ENCODE data around the gene RPH3AL.

Gene RPH3AL

GRCh38 chr17:386141-386876, 33.7 kb upstream of the RPH3AL start:
- Histone ChIP-seq H3K27me3 (ENCODE audit: insufficient read depth, low read depth, severe bottlenecking) (no peaks in the 10 kb centered on the region), H3K4me3 (ENCODE audit: low read depth, low read length) (no peak overlapping the region), H3K36me3 (no peaks in the 10 kb centered on the region), H3K27ac (no peak overlapping the region; the same call in 1 of the 2 replicates), H3K9me3 (ENCODE audit: severe bottlenecking) (no peaks in the 10 kb centered on the region)
- peak; percentile 85 for DNase-seq
- TF ChIP-seq, protein P1, sequence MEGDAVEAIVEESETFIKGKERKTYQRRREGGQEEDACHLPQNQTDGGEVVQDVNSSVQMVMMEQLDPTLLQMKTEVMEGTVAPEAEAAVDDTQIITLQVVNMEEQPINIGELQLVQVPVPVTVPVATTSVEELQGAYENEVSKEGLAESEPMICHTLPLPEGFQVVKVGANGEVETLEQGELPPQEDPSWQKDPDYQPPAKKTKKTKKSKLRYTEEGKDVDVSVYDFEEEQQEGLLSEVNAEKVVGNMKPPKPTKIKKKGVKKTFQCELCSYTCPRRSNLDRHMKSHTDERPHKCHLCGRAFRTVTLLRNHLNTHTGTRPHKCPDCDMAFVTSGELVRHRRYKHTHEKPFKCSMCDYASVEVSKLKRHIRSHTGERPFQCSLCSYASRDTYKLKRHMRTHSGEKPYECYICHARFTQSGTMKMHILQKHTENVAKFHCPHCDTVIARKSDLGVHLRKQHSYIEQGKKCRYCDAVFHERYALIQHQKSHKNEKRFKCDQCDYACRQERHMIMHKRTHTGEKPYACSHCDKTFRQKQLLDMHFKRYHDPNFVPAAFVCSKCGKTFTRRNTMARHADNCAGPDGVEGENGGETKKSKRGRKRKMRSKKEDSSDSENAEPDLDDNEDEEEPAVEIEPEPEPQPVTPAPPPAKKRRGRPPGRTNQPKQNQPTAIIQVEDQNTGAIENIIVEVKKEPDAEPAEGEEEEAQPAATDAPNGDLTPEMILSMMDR (IDR thresholded peaks at IDR 0.05; ENCODE audit: low read depth, low read length), result peak; percentile 62

DNA sequence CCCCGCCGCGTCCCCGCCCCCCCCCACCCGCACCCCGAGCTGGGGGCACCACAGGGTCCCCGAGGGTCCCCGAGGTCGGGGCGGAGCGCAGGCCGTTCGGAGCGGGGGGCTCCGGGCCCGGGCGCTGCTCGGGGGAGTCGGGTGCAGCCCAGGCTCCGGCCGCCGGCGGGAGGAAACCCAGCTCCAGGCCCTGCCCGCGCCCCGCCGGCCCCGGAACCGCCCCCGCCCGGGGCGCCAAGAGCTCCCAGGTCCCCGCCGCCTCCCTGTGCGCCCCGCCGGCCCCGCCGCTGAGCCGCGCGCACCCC, 33.2 kb upstream of the RPH3AL start:
- H3K4me3 ChIP-seq (ENCODE audit: low read depth, low read length), result peak overlapping the region; percentile 61
- H3K9me3 ChIP-seq (ENCODE audit: severe bottlenecking), result no peaks in the 10 kb centered on the region
- no peak overlapping the region for H3K27ac ChIP-seq
- no peaks in the 10 kb centered on the region for H3K36me3 ChIP-seq
- TF ChIP-seq, protein P1 (IDR thresholded peaks at IDR 0.05; ENCODE audit: low read depth, low read length), result no peak
- no peaks in the 10 kb centered on the region for H3K27me3 ChIP-seq (ENCODE audit: insufficient read depth, low read depth, severe bottlenecking)
- DNase-seq, result no peak

DNA sequence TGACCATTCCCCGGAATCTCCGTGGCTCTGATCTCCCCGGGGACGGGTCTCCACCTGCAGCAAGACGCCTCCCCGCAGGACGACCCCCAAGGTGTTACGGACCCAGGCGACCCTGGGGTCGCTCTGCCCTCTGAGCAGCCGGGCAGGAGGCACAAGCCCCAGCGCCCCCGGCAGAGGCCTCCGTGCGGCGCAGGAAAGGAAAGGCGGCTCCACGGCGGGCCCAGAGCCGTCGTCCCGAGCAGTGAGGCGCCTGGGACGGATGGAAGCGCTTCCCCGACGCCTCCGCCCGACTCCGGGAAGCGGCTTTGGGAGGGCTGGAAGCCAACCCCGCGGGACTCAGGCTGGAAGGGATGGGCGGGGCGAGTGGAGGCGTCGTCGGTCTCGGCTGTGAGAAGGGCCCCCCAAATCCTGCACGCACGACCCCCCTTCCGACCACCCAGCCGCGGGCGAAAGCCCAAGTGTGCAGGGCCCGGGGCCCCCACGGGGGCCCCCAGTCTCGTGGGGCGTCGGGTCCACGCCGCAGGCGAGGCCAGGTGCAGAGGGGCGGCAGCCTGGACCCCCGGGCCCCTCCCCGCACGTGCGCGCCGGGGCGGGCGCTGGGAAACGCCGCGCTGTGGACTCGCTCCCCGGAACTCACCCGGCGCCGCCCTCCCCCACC, 32.7 kb upstream of the RPH3AL start:
- Histone ChIP-seq H3K9me3 (ENCODE audit: severe bottlenecking) (no peaks in the 10 kb centered on the region), H3K27me3 (ENCODE audit: insufficient read depth, low read depth, severe bottlenecking) (no peaks in the 10 kb centered on the region), H3K36me3 (no peaks in the 10 kb centered on the region), H3K27ac (peak overlapping the region; percentile 79), H3K4me3 (ENCODE audit: low read depth, low read length) (peak overlapping the region; percentile 61)
- peak; percentile 49 for DNase-seq
- TF ChIP-seq, protein P1 (IDR thresholded peaks at IDR 0.05; ENCODE audit: low read depth, low read length), result no peak

GRCh38 chr17:384622-385177, 32.1 kb upstream of the RPH3AL start:
- peak overlapping the region; percentile 61 for H3K4me3 ChIP-seq (ENCODE audit: low read depth, low read length)
- no peak for DNase-seq

GRCh38 chr17:383771-384621, 31.4 kb upstream of the RPH3AL start:
- TF ChIP-seq, protein P1 (IDR thresholded peaks at IDR 0.05; ENCODE audit: low read depth, low read length), result no peak
- Histone ChIP-seq H3K27me3 (ENCODE audit: insufficient read depth, low read depth, severe bottlenecking) (no peaks in the 10 kb centered on the region), H3K27ac (peak overlapping the region; percentile 71), H3K36me3 (no peaks in the 10 kb centered on the region), H3K9me3 (ENCODE audit: severe bottlenecking) (no peaks in the 10 kb centered on the region), H3K4me3 (ENCODE audit: low read depth, low read length) (no peak overlapping the region)
- peak; percentile 35 for DNase-seq

More at GRCh38 chr17:384622-385177, 32.1 kb upstream of the RPH3AL start:
- Histone ChIP-seq H3K27me3 (ENCODE audit: insufficient read depth, low read depth, severe bottlenecking) (no peaks in the 10 kb centered on the region), H3K9me3 (ENCODE audit: severe bottlenecking) (no peaks in the 10 kb centered on the region), H3K36me3 (no peaks in the 10 kb centered on the region), H3K27ac (peak overlapping the region; percentile 79)
- TF ChIP-seq, protein P1 (IDR thresholded peaks at IDR 0.05; ENCODE audit: low read depth, low read length), result no peak
